ENCODE data around the gene IP6K3. TPM values are rescaled to one million over a fixed set of nuclear protein-coding genes. Genes with fewer than 3 reads are reported as not detected.

The IP6K3 gene
- total and polyA plus RNA-seq, 2 donors = 0.28 to 6.6 TPM

GRCh38 chr6:33725222-33725621, 21.5 kb downstream of the IP6K3 start:
- DNase-seq (ENCODE audit: low read depth in 6 of 9, low spot score in 9 of 9) = no peak
- Histone ChIP-seq H3K4me3 (ENCODE audit: low read length in 2 of 2) (no peak overlapping the region), H3K9me3 (ENCODE audit: control insufficient read depth in 2 of 2, insufficient read depth in 1 of 2, low read length in 1 of 2) (no peaks in the 10 kb centered on the region), H3K27ac (ENCODE audit: low read depth in 1 of 2, low read length in 1 of 2) (no peak overlapping the region), H3K27me3 (ENCODE audit: control insufficient read depth in 2 of 2, insufficient read depth in 1 of 2, low read length in 1 of 2) (peaks cover 0 to 25% of the 10 kb centered on the region in 2 donors), H3K36me3 (ENCODE audit: control insufficient read depth in 2 of 2, insufficient read depth in 2 of 2, low read length in 1 of 2) (no peaks in the 10 kb centered on the region), H3K4me1 (ENCODE audit: control insufficient read depth in 2 of 2, insufficient read depth in 2 of 2, low read length in 2 of 2) (peaks cover 0 to 3% of the 10 kb centered on the region in 2 donors)
- WGBS = 96% methylated on average over 14 of the region's 14 CpGs

GRCh38 chr6:33724102-33725023, 22.3 kb downstream of the IP6K3 start:
- H3K4me1 ChIP-seq (ENCODE audit: control insufficient read depth in 2 of 2, insufficient read depth in 2 of 2, low read length in 2 of 2) = peaks cover 0 to 3% of the 10 kb centered on the region in 2 donors
- no peaks in the 10 kb centered on the region for H3K9me3 ChIP-seq (ENCODE audit: control insufficient read depth in 2 of 2, insufficient read depth in 1 of 2, low read length in 1 of 2)
- peak in 1 of 9 donors; percentile 44 for DNase-seq (ENCODE audit: low read depth in 6 of 9, low spot score in 9 of 9)
- H3K4me3 ChIP-seq (ENCODE audit: low read length in 2 of 2) = no peak overlapping the region
- no peaks in the 10 kb centered on the region for H3K36me3 ChIP-seq (ENCODE audit: control insufficient read depth in 2 of 2, insufficient read depth in 2 of 2, low read length in 1 of 2)
- H3K27me3 ChIP-seq (ENCODE audit: control insufficient read depth in 2 of 2, insufficient read depth in 1 of 2, low read length in 1 of 2) = peaks cover 0 to 26% of the 10 kb centered on the region in 2 donors
- WGBS = 62% methylated on average over 13 of the region's 13 CpGs
- H3K27ac ChIP-seq (ENCODE audit: low read depth in 1 of 2, low read length in 1 of 2) = no peak overlapping the region

GRCh38 chr6:33723371-33724085, 23.2 kb downstream of the IP6K3 start:
- WGBS = 86% methylated on average over 3 of the region's 3 CpGs
- Histone ChIP-seq H3K4me3 (ENCODE audit: low read length in 2 of 2) (no peak overlapping the region), H3K9me3 (ENCODE audit: control insufficient read depth in 2 of 2, insufficient read depth in 1 of 2, low read length in 1 of 2) (no peaks in the 10 kb centered on the region), H3K27me3 (ENCODE audit: control insufficient read depth in 2 of 2, insufficient read depth in 1 of 2, low read length in 1 of 2) (peaks cover 0 to 27% of the 10 kb centered on the region in 2 donors), H3K4me1 (ENCODE audit: control insufficient read depth in 2 of 2, insufficient read depth in 2 of 2, low read length in 2 of 2) (peaks cover 0 to 3% of the 10 kb centered on the region in 2 donors), H3K36me3 (ENCODE audit: control insufficient read depth in 2 of 2, insufficient read depth in 2 of 2, low read length in 1 of 2) (no peaks in the 10 kb centered on the region), H3K27ac (ENCODE audit: low read depth in 1 of 2, low read length in 1 of 2) (no peak overlapping the region)
- no peak for DNase-seq (ENCODE audit: low read depth in 6 of 9, low spot score in 9 of 9)

GRCh38 chr6:33722103-33722623, 24.5 kb downstream of the IP6K3 start:
- Histone ChIP-seq H3K27me3 (ENCODE audit: control insufficient read depth in 2 of 2, insufficient read depth in 1 of 2, low read length in 1 of 2) (peaks cover 0 to 26% of the 10 kb centered on the region in 2 donors), H3K4me1 (ENCODE audit: control insufficient read depth in 2 of 2, insufficient read depth in 2 of 2, low read length in 2 of 2) (peaks cover 0 to 3% of the 10 kb centered on the region in 2 donors), H3K4me3 (ENCODE audit: low read length in 2 of 2) (no peak overlapping the region), H3K36me3 (ENCODE audit: control insufficient read depth in 2 of 2, insufficient read depth in 2 of 2, low read length in 1 of 2) (no peaks in the 10 kb centered on the region), H3K9me3 (ENCODE audit: control insufficient read depth in 2 of 2, insufficient read depth in 1 of 2, low read length in 1 of 2) (no peaks in the 10 kb centered on the region), H3K27ac (ENCODE audit: low read depth in 1 of 2, low read length in 1 of 2) (no peak overlapping the region)
- 96% methylated on average over 5 of the region's 5 CpGs for WGBS
- no peak for DNase-seq (ENCODE audit: low read depth in 6 of 9, low spot score in 9 of 9)

GRCh38 chr6:33721508-33721907, 25.2 kb downstream of the IP6K3 start:
- H3K4me1 ChIP-seq (ENCODE audit: control insufficient read depth in 2 of 2, insufficient read depth in 2 of 2, low read length in 2 of 2) = peaks cover 0 to 3% of the 10 kb centered on the region in 2 donors
- 89% methylated on average over 5 of the region's 5 CpGs for WGBS

GRCh38 chr6:33720998-33721397, 25.7 kb downstream of the IP6K3 start:
- no peak for DNase-seq (ENCODE audit: low read depth in 6 of 9, low spot score in 9 of 9)
- Histone ChIP-seq H3K4me1 (ENCODE audit: control insufficient read depth in 2 of 2, insufficient read depth in 2 of 2, low read length in 2 of 2) (peaks cover 0 to 3% of the 10 kb centered on the region in 2 donors), H3K36me3 (ENCODE audit: control insufficient read depth in 2 of 2, insufficient read depth in 2 of 2, low read length in 1 of 2) (no peaks in the 10 kb centered on the region), H3K27me3 (ENCODE audit: control insufficient read depth in 2 of 2, insufficient read depth in 1 of 2, low read length in 1 of 2) (peaks cover 0 to 22% of the 10 kb centered on the region in 2 donors), H3K4me3 (ENCODE audit: low read length in 2 of 2) (no peak overlapping the region), H3K9me3 (ENCODE audit: control insufficient read depth in 2 of 2, insufficient read depth in 1 of 2, low read length in 1 of 2) (no peaks in the 10 kb centered on the region), H3K27ac (ENCODE audit: low read depth in 1 of 2, low read length in 1 of 2) (no peak overlapping the region)
- WGBS = 90% methylated on average over 1 of the region's 1 CpG

More at GRCh38 chr6:33721508-33721907, 25.2 kb downstream of the IP6K3 start:
- DNase-seq (ENCODE audit: low read depth in 6 of 9, low spot score in 9 of 9) = no peak
- Histone ChIP-seq H3K9me3 (ENCODE audit: control insufficient read depth in 2 of 2, insufficient read depth in 1 of 2, low read length in 1 of 2) (no peaks in the 10 kb centered on the region), H3K36me3 (ENCODE audit: control insufficient read depth in 2 of 2, insufficient read depth in 2 of 2, low read length in 1 of 2) (no peaks in the 10 kb centered on the region), H3K27me3 (ENCODE audit: control insufficient read depth in 2 of 2, insufficient read depth in 1 of 2, low read length in 1 of 2) (peaks cover 0 to 23% of the 10 kb centered on the region in 2 donors), H3K27ac (ENCODE audit: low read depth in 1 of 2, low read length in 1 of 2) (no peak overlapping the region), H3K4me3 (ENCODE audit: low read length in 2 of 2) (no peak overlapping the region)

- no peak overlapping the region for H3K4me3 ChIP-seq (ENCODE audit: low read length in 2 of 2)
- peaks cover 0 to 20% of the 10 kb centered on the region in 2 donors for H3K27me3 ChIP-seq (ENCODE audit: control insufficient read depth in 2 of 2, insufficient read depth in 1 of 2, low read length in 1 of 2)
- 91% methylated on average over 11 of the region's 11 CpGs for WGBS
- no peak overlapping the region for H3K27ac ChIP-seq (ENCODE audit: low read depth in 1 of 2, low read length in 1 of 2)
- H3K4me1 ChIP-seq (ENCODE audit: control insufficient read depth in 2 of 2, insufficient read depth in 2 of 2, low read length in 2 of 2) = no peaks in the 10 kb centered on the region
- no peak for DNase-seq (ENCODE audit: low read depth in 6 of 9, low spot score in 9 of 9)
- H3K36me3 ChIP-seq (ENCODE audit: control insufficient read depth in 2 of 2, insufficient read depth in 2 of 2, low read length in 1 of 2) = no peaks in the 10 kb centered on the region
- no peaks in the 10 kb centered on the region for H3K9me3 ChIP-seq (ENCODE audit: control insufficient read depth in 2 of 2, insufficient read depth in 1 of 2, low read length in 1 of 2)
Measured at GRCh38 chr6:33719326-33719987, 27.2 kb downstream of the IP6K3 start.

GRCh38 chr6:33718713-33719112, 28.0 kb downstream of the IP6K3 start:
- Histone ChIP-seq H3K4me1 (ENCODE audit: control insufficient read depth in 2 of 2, insufficient read depth in 2 of 2, low read length in 2 of 2) (no peaks in the 10 kb centered on the region), H3K4me3 (ENCODE audit: low read length in 2 of 2) (no peak overlapping the region), H3K27ac (ENCODE audit: low read depth in 1 of 2, low read length in 1 of 2) (no peak overlapping the region), H3K9me3 (ENCODE audit: control insufficient read depth in 2 of 2, insufficient read depth in 1 of 2, low read length in 1 of 2) (no peaks in the 10 kb centered on the region), H3K27me3 (ENCODE audit: control insufficient read depth in 2 of 2, insufficient read depth in 1 of 2, low read length in 1 of 2) (peaks cover 0 to 17% of the 10 kb centered on the region in 2 donors), H3K36me3 (ENCODE audit: control insufficient read depth in 2 of 2, insufficient read depth in 2 of 2, low read length in 1 of 2) (no peaks in the 10 kb centered on the region)
- WGBS = 95% methylated on average over 2 of the region's 2 CpGs
- DNase-seq (ENCODE audit: low read depth in 6 of 9, low spot score in 9 of 9) = no peak

Data from thymus (tissue), 11 donors.